Fibroblast of lung (primary cell): ENCODE measurements around the gene TMC3. TPM values are rescaled to one million over a fixed set of nuclear protein-coding genes. Genes with fewer than 3 reads are reported as not detected.
A peak's percentile ranks its signal among the peaks of the same experiment; 100 is the strongest.

Experiments used
- DNase-seq, 2 donors: peaks; one replicate each; pipeline versions ENCODE4 v3.0.0 to v3.0.0-alpha.2; 2010; ENCODE audit warnings: low read depth in 2 of 2
- H2AFZ ChIP-seq: 2 replicates; pipeline ENCODE4 v1.5.1; 2012; ENCODE audit warnings: low read length, control low read depth, inconsistent platforms
- H3K27ac ChIP-seq: 2 replicates; pipeline ENCODE4 v1.5.1; 2011; ENCODE audit warnings: low read length, control low read depth; ENCODE audit not compliant: insufficient read depth
- H3K27me3 ChIP-seq: 2 replicates; pipeline ENCODE4 v1.5.1; 2011; ENCODE audit warnings: mild to moderate bottlenecking, low read length; ENCODE audit not compliant: control insufficient read depth, insufficient read depth
- H3K36me3 ChIP-seq: 2 replicates; pipeline ENCODE4 v1.5.1; 2011; ENCODE audit warnings: low read length; ENCODE audit not compliant: control insufficient read depth, insufficient read depth
- H3K4me1 ChIP-seq: 2 replicates; pipeline ENCODE4 v1.5.1; 2011; ENCODE audit warnings: low read length; ENCODE audit not compliant: control insufficient read depth, insufficient read depth; ENCODE audit errors: extremely low read depth
- H3K4me2 ChIP-seq: 2 replicates; pipeline ENCODE4 v1.5.1; 2011; ENCODE audit warnings: low read length, control low read depth; ENCODE audit not compliant: insufficient read depth; ENCODE audit errors: extremely low read depth
- H3K4me3 ChIP-seq, 4 experiments: fragments of 200-600 bp in 1 of 4; sonication (generic) in 1 of 4; replicated peaks in 1 of 4; 2 replicates each; pipeline ENCODE4 v1.5.1; 2011 to 2016; ENCODE audit warnings: low read length in 4 of 4, low read depth in 3 of 4, mild to moderate bottlenecking in 3 of 4, control low read depth in 2 of 4, inconsistent platforms in 1 of 4, mixed read lengths in 1 of 4; ENCODE audit not compliant: insufficient read depth in 1 of 4; ENCODE audit errors: control extremely low read depth in 1 of 4
- H3K79me2 ChIP-seq: 2 replicates; pipeline ENCODE4 v1.5.1; 2012; ENCODE audit warnings: mild to moderate bottlenecking, low read length, inconsistent platforms; ENCODE audit not compliant: control insufficient read depth, insufficient read depth
- H3K9ac ChIP-seq: 2 replicates; pipeline ENCODE4 v1.5.1; 2011; ENCODE audit warnings: mild to moderate bottlenecking, low read length, control low read depth; ENCODE audit not compliant: insufficient read depth
- H3K9me3 ChIP-seq: 2 replicates; pipeline ENCODE4 v1.5.1; 2012; ENCODE audit warnings: low read depth, low read length; ENCODE audit not compliant: control insufficient read depth, insufficient read depth
- H4K20me1 ChIP-seq: 2 replicates; pipeline ENCODE4 v1.5.1; 2011; ENCODE audit warnings: low read length; ENCODE audit not compliant: control insufficient read depth, insufficient read depth; ENCODE audit errors: extremely low read depth
- EZH2 ChIP-seq: IDR thresholded peaks from 2 replicates; pipeline ENCODE4 v1.5.1; 2012; ENCODE audit warnings: low read length, control low read depth, mild to moderate bottlenecking; ENCODE audit errors: missing control alignments
- polyA plus RNA-seq, 2 donors: library from polyadenylated mRNA; depleted of rRNA in 1 of 2; stranded (reverse) in 1 of 2; unstranded in 1 of 2; fragments of >200 nt; gene quantifications; 2 replicates each; pipeline ENCODE4 v1.2.1, GENCODE V29; 2011 to 2012; ENCODE audit warnings: missing spikeins in 1 of 2
- total RNA-seq: library from RNA; depleted of rRNA; stranded (reverse); fragments of >200 nt; gene quantifications from 2 replicates; pipeline ENCODE4 v1.2.1, GENCODE V29; 2014
- TF ChIP-seq, protein P1 (sequence below), 2 donors: IDR thresholded peaks in 1 of 2; conservative IDR thresholded peaks in 1 of 2; 1 replicate in 1 of 2; 2 replicates in 1 of 2; pipeline ENCODE4 v1.5.1; 2011 to 2012; ENCODE audit warnings: low read length in 2 of 2, control low read depth in 1 of 2, inconsistent platforms in 1 of 2, low read depth in 1 of 2, mild to moderate bottlenecking in 1 of 2

Gene TMC3
- total and polyA plus RNA-seq, 2 donors (not counting 1 experiment from before 2014, with no cell fraction given): not detected

DNA sequence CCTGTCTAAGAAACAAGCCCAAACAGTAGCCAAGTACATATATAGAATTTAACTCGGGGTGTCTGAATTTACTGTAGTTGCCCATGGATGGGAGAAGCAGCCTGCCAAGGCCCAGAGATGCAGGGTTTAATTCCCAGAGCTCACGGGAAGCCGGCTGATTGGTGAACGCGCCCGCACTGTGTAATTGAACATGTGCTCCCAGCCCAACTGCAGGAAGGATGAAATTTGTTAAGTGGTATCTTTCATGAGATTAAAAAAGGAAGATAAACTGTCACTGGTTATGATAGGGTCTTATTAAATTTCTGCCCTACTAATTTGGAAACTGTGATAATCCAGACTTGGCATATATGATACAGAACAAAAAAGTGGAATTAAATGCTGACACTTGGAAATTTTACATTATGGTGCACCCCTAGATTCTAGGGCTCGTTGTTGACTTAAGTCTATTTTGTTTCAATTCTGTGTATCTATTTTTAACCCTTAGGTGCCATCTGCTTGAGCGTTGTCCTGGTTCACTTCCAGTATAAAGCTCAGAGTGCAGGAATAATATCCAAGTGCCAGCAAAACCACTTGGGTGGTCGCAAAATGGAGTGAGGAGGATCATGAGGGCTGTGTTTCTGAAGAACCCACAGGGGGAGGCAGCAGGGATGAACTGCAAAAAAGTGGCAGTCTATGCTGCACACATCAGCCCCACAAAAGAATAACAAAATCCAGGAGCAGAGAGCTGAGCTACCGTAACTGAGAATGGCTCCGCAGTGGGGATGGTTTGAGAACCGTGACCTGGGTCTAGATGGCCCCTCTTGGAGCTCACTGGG is 13.8 kb upstream of the TMC3 start:
- no peak overlapping the region for H3K4me3 ChIP-seq
- H4K20me1 ChIP-seq: no peaks in the 10 kb centered on the region
- H2AFZ ChIP-seq: no peak overlapping the region
- no peak overlapping the region for H3K4me2 ChIP-seq
- no peaks in the 10 kb centered on the region for H3K36me3 ChIP-seq
- no peaks in the 10 kb centered on the region for H3K79me2 ChIP-seq
- no peaks in the 10 kb centered on the region for H3K9me3 ChIP-seq
- no peak for TF ChIP-seq EZH2
- TF ChIP-seq, protein P1, sequence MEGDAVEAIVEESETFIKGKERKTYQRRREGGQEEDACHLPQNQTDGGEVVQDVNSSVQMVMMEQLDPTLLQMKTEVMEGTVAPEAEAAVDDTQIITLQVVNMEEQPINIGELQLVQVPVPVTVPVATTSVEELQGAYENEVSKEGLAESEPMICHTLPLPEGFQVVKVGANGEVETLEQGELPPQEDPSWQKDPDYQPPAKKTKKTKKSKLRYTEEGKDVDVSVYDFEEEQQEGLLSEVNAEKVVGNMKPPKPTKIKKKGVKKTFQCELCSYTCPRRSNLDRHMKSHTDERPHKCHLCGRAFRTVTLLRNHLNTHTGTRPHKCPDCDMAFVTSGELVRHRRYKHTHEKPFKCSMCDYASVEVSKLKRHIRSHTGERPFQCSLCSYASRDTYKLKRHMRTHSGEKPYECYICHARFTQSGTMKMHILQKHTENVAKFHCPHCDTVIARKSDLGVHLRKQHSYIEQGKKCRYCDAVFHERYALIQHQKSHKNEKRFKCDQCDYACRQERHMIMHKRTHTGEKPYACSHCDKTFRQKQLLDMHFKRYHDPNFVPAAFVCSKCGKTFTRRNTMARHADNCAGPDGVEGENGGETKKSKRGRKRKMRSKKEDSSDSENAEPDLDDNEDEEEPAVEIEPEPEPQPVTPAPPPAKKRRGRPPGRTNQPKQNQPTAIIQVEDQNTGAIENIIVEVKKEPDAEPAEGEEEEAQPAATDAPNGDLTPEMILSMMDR (conservative IDR thresholded peaks at IDR 0.05 in 1 of 2, IDR thresholded peaks at IDR 0.05 in 1 of 2; ENCODE audit: low read depth in 1 of 2, low read length in 2 of 2): no peak
- no peak overlapping the region for H3K27ac ChIP-seq
- no peak overlapping the region for H3K9ac ChIP-seq
- DNase-seq: no peak
- H3K27me3 ChIP-seq: no peaks in the 10 kb centered on the region
- no peaks in the 10 kb centered on the region for H3K4me1 ChIP-seq

DNA sequence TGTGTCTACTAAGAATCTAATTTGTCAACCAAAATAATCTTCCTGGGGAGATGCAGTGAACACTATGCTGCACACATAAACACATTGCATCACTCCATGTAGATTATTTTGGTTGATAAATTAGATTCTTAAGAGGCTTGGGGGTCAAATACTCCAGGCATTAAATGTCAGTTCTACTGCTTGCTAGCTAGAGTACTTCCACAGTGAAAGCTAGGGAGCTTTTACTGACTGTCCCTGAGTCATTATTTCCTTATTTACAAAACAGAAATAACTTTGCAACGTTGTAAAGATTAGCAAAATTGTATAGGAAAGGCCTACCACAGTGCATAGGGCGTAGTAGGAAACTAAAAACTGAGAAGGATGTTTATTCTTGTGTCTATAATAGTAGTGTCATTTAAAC is 12.9 kb upstream of the TMC3 start:
- H3K4me3 ChIP-seq: no peak overlapping the region
- no peaks in the 10 kb centered on the region for H3K36me3 ChIP-seq
- H2AFZ ChIP-seq: no peak overlapping the region
- TF ChIP-seq, protein P1 (conservative IDR thresholded peaks at IDR 0.05 in 1 of 2, IDR thresholded peaks at IDR 0.05 in 1 of 2; ENCODE audit: low read depth in 1 of 2, low read length in 2 of 2): no peak
- TF ChIP-seq EZH2: no peak
- H3K27me3 ChIP-seq: no peaks in the 10 kb centered on the region
- H3K4me1 ChIP-seq: no peaks in the 10 kb centered on the region
- H3K4me2 ChIP-seq: no peak overlapping the region
- H4K20me1 ChIP-seq: no peaks in the 10 kb centered on the region
- no peak overlapping the region for H3K27ac ChIP-seq
- H3K9ac ChIP-seq: no peak overlapping the region
- no peaks in the 10 kb centered on the region for H3K9me3 ChIP-seq
- peak in 1 of 2 donors; percentile 25 for DNase-seq
- H3K79me2 ChIP-seq: no peaks in the 10 kb centered on the region

DNA sequence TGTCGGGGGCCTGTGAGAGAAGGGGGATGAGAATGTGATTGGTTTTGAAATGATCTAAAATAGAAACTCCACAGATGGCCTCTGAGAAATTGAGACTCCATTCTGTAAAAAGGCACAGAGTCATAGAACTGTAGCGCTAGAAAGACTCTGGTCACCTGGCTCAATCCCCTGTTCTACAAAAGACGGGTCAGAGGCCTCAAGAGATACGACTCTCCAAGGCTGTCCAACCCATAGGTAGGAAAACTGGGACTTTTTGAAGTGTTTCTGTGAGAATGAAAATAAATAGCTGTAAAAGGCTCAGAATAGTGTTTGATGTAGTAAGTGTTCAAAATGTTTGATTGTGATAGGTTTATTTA is 11.7 kb upstream of the TMC3 start:
- H3K9ac ChIP-seq: no peak overlapping the region
- H2AFZ ChIP-seq: no peak overlapping the region
- no peak for DNase-seq
- H3K36me3 ChIP-seq: no peaks in the 10 kb centered on the region
- H4K20me1 ChIP-seq: no peaks in the 10 kb centered on the region
- no peak overlapping the region for H3K4me2 ChIP-seq
- no peaks in the 10 kb centered on the region for H3K4me1 ChIP-seq
- no peaks in the 10 kb centered on the region for H3K27me3 ChIP-seq
- no peaks in the 10 kb centered on the region for H3K79me2 ChIP-seq
- H3K4me3 ChIP-seq: no peak overlapping the region
- no peaks in the 10 kb centered on the region for H3K9me3 ChIP-seq
- TF ChIP-seq, protein P1 (conservative IDR thresholded peaks at IDR 0.05 in 1 of 2, IDR thresholded peaks at IDR 0.05 in 1 of 2; ENCODE audit: low read depth in 1 of 2, low read length in 2 of 2): no peak
- no peak for TF ChIP-seq EZH2
- H3K27ac ChIP-seq: no peak overlapping the region
